AG04450 (cell line): ENCODE data around the gene KRTAP20-3. TPM values are rescaled to one million over a fixed set of nuclear protein-coding genes. Genes with fewer than 3 reads are reported as not detected.

Source experiments
- CTCF ChIA-PET: fragments of 300-600, 350-600 bp; formaldehyde crosslinking; extraction: SDS; loops from one replicate; lab custom pipeline; 2022; ENCODE audit warnings: antibody characterized with exemption, inconsistent platforms; lab: Charles Lee
- POLR2A ChIA-PET: fragments of 350-600 bp; formaldehyde crosslinking; extraction: SDS; loops from one replicate; lab custom pipeline; 2021; ENCODE audit warnings: antibody characterized with exemption, inconsistent platforms; lab: Yijun Ruan, JAX
- DNase-seq: peaks from one replicate; pipeline ENCODE4 v3.0.0-alpha.2; 2011; ENCODE audit warnings: low read depth, low spot score
- H3K27ac ChIP-seq: one replicate; pipeline ENCODE4 v1.5.1; 2012; ENCODE audit warnings: low read depth, low read length, control low read depth
- H3K27me3 ChIP-seq: one replicate; pipeline ENCODE4 v1.6.0; 2012; ENCODE audit warnings: low read length; ENCODE audit not compliant: control insufficient read depth, insufficient read depth
- H3K4me3 ChIP-seq: 2 replicates; pipeline ENCODE4 v1.5.1; 2011; ENCODE audit warnings: mild to moderate bottlenecking, low read depth, low read length, control low read depth
- H3K9me3 ChIP-seq: 2 replicates; pipeline ENCODE4 v1.5.1; 2012; ENCODE audit warnings: low read length; ENCODE audit not compliant: control insufficient read depth, insufficient read depth
- polyA minus RNA-seq: library from RNA; depleted of rRNA, polyadenylated mRNA; stranded (reverse); fragments of >200 nt; gene quantifications from 2 replicates; pipeline ENCODE4 v1.2.3, GENCODE V29; 2011; rRNA and poly(A)+ RNA removed
- polyA plus RNA-seq: library from polyadenylated mRNA; depleted of rRNA; stranded (reverse); fragments of >200 nt; gene quantifications from 2 replicates; pipeline ENCODE4 v1.2.3, GENCODE V29; 2011; rRNA removed
- TF ChIP-seq, protein P1 (sequence below): IDR thresholded peaks from 2 replicates; pipeline ENCODE4 v1.5.1; 2011; ENCODE audit warnings: low read depth, low read length, control low read depth, inconsistent platforms

KRTAP20-3 gene
- polyA plus RNA-seq (not detected in 2 replicates), polyA minus RNA-seq (not detected in 2 replicates)

DNA sequence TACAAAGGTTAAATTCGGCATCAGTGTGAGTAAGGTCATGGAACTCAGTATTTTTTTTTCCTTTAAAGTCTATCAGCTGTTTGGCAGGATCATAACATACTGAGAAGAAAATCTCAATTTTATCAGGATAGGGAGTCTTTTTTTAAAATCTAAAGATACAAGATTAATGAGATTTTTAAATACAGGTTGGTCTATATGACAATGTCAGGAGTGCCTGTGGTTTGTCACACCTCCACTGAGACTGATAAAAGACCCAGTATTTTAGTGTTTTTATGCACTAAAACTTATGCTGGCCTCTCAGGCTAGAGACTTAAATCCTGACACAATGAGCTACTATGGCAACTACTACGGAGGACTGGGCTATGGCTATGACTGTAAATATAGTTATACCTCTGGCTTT is at the start of gene KRTAP20-3:
TSS of gene KRTAP20-3 (plus strand) at position 301 of the 400 bp plus-strand sequence.
- ChIA-PET POLR2A (no interaction called here), CTCF (no interaction called here)
- no peak for DNase-seq
- H3K4me3 ChIP-seq: no peak within 1 kb of the TSS
- TF ChIP-seq, protein P1, sequence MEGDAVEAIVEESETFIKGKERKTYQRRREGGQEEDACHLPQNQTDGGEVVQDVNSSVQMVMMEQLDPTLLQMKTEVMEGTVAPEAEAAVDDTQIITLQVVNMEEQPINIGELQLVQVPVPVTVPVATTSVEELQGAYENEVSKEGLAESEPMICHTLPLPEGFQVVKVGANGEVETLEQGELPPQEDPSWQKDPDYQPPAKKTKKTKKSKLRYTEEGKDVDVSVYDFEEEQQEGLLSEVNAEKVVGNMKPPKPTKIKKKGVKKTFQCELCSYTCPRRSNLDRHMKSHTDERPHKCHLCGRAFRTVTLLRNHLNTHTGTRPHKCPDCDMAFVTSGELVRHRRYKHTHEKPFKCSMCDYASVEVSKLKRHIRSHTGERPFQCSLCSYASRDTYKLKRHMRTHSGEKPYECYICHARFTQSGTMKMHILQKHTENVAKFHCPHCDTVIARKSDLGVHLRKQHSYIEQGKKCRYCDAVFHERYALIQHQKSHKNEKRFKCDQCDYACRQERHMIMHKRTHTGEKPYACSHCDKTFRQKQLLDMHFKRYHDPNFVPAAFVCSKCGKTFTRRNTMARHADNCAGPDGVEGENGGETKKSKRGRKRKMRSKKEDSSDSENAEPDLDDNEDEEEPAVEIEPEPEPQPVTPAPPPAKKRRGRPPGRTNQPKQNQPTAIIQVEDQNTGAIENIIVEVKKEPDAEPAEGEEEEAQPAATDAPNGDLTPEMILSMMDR: no peak
- H3K27ac ChIP-seq: no peak within 1 kb of the TSS
- H3K27me3 ChIP-seq: no peaks in the 10 kb centered on the region
- H3K9me3 ChIP-seq: peaks cover 8% of the 10 kb centered on the region

DNA sequence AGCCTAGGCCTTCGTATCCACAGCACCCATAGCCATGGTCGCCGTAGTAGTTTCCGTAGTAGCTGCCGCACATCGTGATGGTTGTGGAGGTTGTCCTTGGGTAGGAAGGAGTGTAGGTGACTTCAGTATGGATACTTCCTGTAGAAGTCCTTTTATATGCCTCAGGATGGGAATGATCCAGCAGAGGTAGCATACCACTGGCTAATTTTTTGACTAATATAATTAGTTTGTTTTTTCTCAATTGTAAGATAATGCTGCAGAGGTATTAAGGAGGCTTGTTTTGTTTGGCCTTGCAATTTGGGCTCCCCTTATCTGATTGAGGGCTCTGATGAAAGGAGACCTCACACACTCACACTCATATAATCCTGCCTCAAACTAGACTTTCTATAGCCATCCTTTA is 43.9 kb upstream of the KRTAP20-3 start, which contains the start of gene KRTAP6-2:
TSS of gene KRTAP6-2 (minus strand) at position 101 of the 400 bp plus-strand sequence. CDS start at position 73, 28 bp downstream.
- no peaks in the 10 kb centered on the region for H3K27me3 ChIP-seq
- TF ChIP-seq, protein P1: no peak
- no peak within 1 kb of the TSS for H3K27ac ChIP-seq
- ChIA-PET CTCF (no interaction called here), POLR2A (no interaction called here)
- no peak for DNase-seq
- peaks cover 6% of the 10 kb centered on the region; the same call in 1 of the 2 replicates for H3K9me3 ChIP-seq
- no peak within 1 kb of the TSS for H3K4me3 ChIP-seq

DNA sequence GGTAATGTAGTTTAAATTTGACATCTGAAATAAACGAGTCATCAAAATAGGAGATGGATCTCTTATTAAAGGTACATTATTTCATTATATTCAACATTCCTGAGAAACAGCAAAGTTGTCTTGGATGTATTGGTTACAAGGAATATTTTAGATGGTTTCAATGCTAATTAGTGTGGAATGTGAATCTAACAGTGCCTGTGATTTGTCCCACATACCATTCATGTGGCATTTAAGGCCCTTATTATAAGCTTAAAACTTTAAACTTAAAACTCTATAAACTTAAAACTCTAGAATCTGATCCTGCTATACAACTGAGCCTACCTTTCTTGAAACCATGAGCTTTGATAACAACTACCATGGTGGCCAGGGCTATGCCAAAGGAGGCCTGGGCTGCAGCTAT is 41.9 kb upstream of the KRTAP20-3 start, which contains the start of gene KRTAP22-1:
TSS of gene KRTAP22-1 (plus strand) at position 301 of the 400 bp plus-strand sequence.
- Histone ChIP-seq H3K27me3 (no peaks in the 10 kb centered on the region), H3K4me3 (no peak within 1 kb of the TSS), H3K9me3 (peaks cover 17% of the 10 kb centered on the region), H3K27ac (no peak within 1 kb of the TSS)
- CTCF ChIA-PET: no interaction called here
- POLR2A ChIA-PET: no interaction called here
- DNase-seq: no peak
- TF ChIP-seq, protein P1: no peak

DNA sequence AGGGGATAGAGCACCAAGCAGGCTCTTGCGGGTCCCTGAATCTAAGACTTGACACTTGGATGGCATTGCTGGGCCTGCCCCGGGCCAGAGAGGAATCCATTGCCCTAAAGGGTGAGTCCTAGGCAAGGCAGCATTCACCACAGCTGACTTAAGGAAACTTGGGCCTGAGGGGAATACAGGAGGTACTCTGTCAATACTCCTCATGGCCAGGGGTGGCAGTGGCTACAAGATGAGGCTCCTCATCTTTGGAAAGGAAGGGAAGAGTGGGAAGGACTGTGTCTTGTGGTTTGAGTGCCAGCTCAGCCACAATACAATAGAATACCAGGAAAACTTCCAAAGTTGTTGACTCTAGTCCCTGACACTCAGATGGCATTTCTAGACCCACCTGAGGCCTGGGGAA is 36.7 kb upstream of the KRTAP20-3 start:
- POLR2A ChIA-PET: no interaction called here
- H3K27ac ChIP-seq: no peak overlapping the region
- peaks cover 21% of the 10 kb centered on the region for H3K9me3 ChIP-seq
- no peak overlapping the region for H3K4me3 ChIP-seq
- CTCF ChIA-PET: no interaction called here
- DNase-seq: no peak
- TF ChIP-seq, protein P1: no peak
- no peaks in the 10 kb centered on the region for H3K27me3 ChIP-seq

DNA sequence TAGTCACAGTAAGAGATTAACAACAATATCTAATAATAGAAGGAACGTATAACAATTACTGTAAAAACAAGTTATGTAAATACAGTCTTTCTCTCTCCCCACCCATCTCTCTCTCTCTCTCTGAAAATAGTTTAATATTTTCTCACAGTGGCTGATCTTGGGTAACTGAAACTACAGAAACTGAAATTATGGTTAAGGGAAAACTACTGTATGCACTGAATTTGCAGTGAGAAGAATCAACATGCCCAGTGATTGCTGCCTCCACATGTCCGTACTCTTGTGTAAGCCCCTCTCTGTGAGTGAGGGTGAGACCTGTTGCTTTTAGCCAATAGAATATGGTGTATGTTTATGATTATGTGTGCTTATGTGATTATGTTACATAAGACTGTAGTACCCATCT is 30.5 kb upstream of the KRTAP20-3 start:
- peaks cover 12% of the 10 kb centered on the region for H3K9me3 ChIP-seq
- no peaks in the 10 kb centered on the region for H3K27me3 ChIP-seq
- ChIA-PET CTCF (no interaction called here), POLR2A (no interaction called here)
- DNase-seq: no peak
- TF ChIP-seq, protein P1: no peak
- H3K27ac ChIP-seq: no peak overlapping the region
- no peak overlapping the region for H3K4me3 ChIP-seq
